GM13976 (cell line): ENCODE data around the gene DMRTB1.

ENCODE experiments used
- DNase-seq: peaks from one replicate; pipeline ENCODE4 v3.0.0; 2012; ENCODE audit warnings: low spot score
- CTCF ChIP-seq: IDR thresholded peaks from 2 replicates; pipeline ENCODE4 v1.5.1; 2012; ENCODE audit warnings: borderline replicate concordance, mild to moderate bottlenecking; ENCODE audit not compliant: insufficient read depth; ENCODE audit errors: extremely low read depth, missing control alignments, control extremely low read depth
- in situ Hi-C: fragments of 300-500 bp; cut with MboI; formaldehyde crosslinking; loops from one replicate; pipeline ENCODE4 v1.12.0; 2022; ENCODE audit warnings: low sequenced_read_pairs, mixed read lengths, inconsistent platforms; ENCODE audit not compliant: unreplicated experiment

The DMRTB1 gene

GRCh38 chr1:53495633-53496345 is 36.6 kb downstream of the DMRTB1 start:
- TF ChIP-seq CTCF = no peak
- no peak for DNase-seq
- in situ Hi-C loops = loop anchor here (25.0 kb wide), 1 partner anchor 192 kb away; no protein-coding TSS in a partner anchor

GRCh38 chr1:53498555-53499131 is 39.4 kb downstream of the DMRTB1 start:
- in situ Hi-C loops = loop anchor here (25.0 kb wide), 1 partner anchor 189 kb away; no protein-coding TSS in a partner anchor
- TF ChIP-seq CTCF = no peak
- no peak for DNase-seq

- TF ChIP-seq CTCF = no peak
- in situ Hi-C loops = loop anchor here (25.0 kb wide), 1 partner anchor 188 kb away; no protein-coding TSS in a partner anchor
Observed at GRCh38 chr1:53499257-53500203, 40.3 kb downstream of the DMRTB1 start.

GRCh38 chr1:53500204-53501064 is 41.2 kb downstream of the DMRTB1 start:
- no peak for DNase-seq
- in situ Hi-C loops = no loop called here

More at GRCh38 chr1:53499257-53500203, 40.3 kb downstream of the DMRTB1 start:
- no peak for DNase-seq

More at GRCh38 chr1:53500204-53501064, 41.2 kb downstream of the DMRTB1 start:
- TF ChIP-seq CTCF = no peak
